Peyer's patch (tissue), 4 donors: ENCODE measurements around the gene KRT78. TPM values are rescaled to one million over a fixed set of nuclear protein-coding genes. Genes with fewer than 3 reads are reported as not detected.

Source experiments
- DNase-seq, 3 donors: peaks; one replicate each; pipeline ENCODE4 v3.0.0-alpha.2; 2017 to 2019
- H3K27ac ChIP-seq, 4 donors: fragments of 200-600 bp; sonication (generic); one replicate each; pipeline ENCODE4 v1.5.1; 2016 to 2019
- H3K27me3 ChIP-seq, 2 donors: fragments of 200-600 bp; sonication (generic); one replicate each; pipeline ENCODE4 v1.5.1; 2019
- H3K36me3 ChIP-seq, 3 donors: fragments of 200-600 bp; sonication (generic); one replicate each; pipeline ENCODE4 v1.5.1; 2016 to 2019
- H3K4me1 ChIP-seq, 4 donors: fragments of 200-600 bp; sonication (generic); one replicate each; pipeline ENCODE4 v1.5.1; 2016 to 2019
- H3K4me3 ChIP-seq, 4 donors: fragments of 200-600 bp; sonication (generic); 1 replicate in 3 of 4; 2 replicates in 1 of 4; pipeline ENCODE4 v1.5.1; 2016 to 2019; ENCODE audit warnings: mild to moderate bottlenecking in 1 of 4
- H3K9me3 ChIP-seq, 4 donors: fragments of 200-600 bp; sonication (generic); one replicate each; pipeline ENCODE4 v1.5.1; 2016 to 2019; ENCODE audit warnings: mild to moderate bottlenecking in 1 of 4
- POLR2A ChIP-seq, 2 donors: fragments of 450-650 bp; IDR thresholded peaks; one replicate each; pipeline ENCODE4 v1.5.1; 2017; ENCODE audit warnings: antibody characterized with exemption in 2 of 2, mild to moderate bottlenecking in 2 of 2, moderate library complexity in 2 of 2
- total RNA-seq, 4 donors: library from RNA; depleted of rRNA; stranded (reverse); fragments of >200 nt; gene quantifications; one replicate each; pipeline ENCODE4 v1.1.0, GENCODE V29; 2016
- TF ChIP-seq, protein P1 (sequence below), 6 experiments: fragments of 450-650 bp in 4 of 6; fragments of 200-600 bp in 2 of 6; sonication (generic) in 1 of 6; IDR thresholded peaks; one replicate each; pipeline ENCODE4 v1.5.1; 2017 to 2019; ENCODE audit warnings: antibody characterized with exemption in 6 of 6, mild to moderate bottlenecking in 3 of 6, moderate library complexity in 1 of 6

Gene KRT78
- total RNA-seq, 4 donors from 2014 or later, result not detected

DNA sequence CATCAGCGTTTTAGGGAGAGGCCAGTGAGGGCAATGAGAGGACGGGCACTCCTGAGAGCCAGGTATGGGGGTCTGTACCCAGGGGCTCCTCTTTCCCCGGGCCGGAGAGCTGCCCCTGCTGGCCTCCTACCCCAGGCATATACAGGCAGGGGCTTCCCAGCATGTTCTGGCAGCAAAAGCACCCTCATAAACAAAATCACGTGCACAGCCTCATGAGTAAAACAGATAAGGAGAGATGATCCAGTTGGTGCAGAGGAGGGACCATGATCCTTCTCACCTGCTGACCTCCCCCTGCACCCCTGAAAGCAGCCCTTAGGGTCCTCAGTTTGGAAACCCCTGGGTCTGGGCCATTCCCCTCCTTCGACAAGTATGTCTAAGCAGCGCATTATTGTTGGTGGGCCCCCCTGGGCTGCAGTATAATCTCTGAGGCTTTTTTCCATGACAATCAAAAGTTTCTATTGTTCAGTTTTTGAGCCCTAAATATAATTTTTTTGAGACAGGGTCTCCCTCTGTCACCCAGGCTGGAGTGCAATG is 29.8 kb downstream of the KRT78 start:
- Histone ChIP-seq H3K9me3 (no peaks in the 10 kb centered on the region), H3K36me3 (no peaks in the 10 kb centered on the region), H3K4me3 (no peak overlapping the region), H3K27me3 (no peaks in the 10 kb centered on the region), H3K4me1 (peaks cover 0 to 10% (median 0%) of the 10 kb centered on the region in 4 donors), H3K27ac (no peak overlapping the region)
- DNase-seq, result no peak
- TF ChIP-seq, protein P1, sequence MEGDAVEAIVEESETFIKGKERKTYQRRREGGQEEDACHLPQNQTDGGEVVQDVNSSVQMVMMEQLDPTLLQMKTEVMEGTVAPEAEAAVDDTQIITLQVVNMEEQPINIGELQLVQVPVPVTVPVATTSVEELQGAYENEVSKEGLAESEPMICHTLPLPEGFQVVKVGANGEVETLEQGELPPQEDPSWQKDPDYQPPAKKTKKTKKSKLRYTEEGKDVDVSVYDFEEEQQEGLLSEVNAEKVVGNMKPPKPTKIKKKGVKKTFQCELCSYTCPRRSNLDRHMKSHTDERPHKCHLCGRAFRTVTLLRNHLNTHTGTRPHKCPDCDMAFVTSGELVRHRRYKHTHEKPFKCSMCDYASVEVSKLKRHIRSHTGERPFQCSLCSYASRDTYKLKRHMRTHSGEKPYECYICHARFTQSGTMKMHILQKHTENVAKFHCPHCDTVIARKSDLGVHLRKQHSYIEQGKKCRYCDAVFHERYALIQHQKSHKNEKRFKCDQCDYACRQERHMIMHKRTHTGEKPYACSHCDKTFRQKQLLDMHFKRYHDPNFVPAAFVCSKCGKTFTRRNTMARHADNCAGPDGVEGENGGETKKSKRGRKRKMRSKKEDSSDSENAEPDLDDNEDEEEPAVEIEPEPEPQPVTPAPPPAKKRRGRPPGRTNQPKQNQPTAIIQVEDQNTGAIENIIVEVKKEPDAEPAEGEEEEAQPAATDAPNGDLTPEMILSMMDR (IDR thresholded peaks at IDR 0.05), result no peak
- no peak for TF ChIP-seq POLR2A (IDR thresholded peaks at IDR 0.05)

DNA sequence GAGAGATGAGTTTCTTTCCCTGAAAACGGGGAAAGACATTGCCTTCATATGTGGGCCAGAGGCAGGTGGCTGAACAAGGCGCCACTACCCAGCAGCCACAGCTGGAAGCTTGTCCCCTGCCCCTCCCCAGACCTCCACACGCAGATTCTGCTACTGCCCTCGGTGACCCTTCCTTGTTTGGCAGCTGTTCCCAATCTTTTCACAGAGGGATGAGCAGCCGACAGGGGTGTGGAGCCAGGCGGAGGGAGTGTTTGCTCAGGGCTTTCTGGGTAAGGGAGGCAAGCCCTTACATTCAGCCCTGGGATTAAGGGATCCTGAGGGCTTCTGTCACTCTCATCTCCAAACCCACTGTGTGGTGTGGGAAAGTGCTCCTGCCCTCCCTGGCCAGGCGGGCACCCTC is 30.4 kb downstream of the KRT78 start:
- DNase-seq, result no peak
- H3K36me3 ChIP-seq, result no peaks in the 10 kb centered on the region
- H3K9me3 ChIP-seq, result no peaks in the 10 kb centered on the region
- peaks cover 0 to 10% (median 0%) of the 10 kb centered on the region in 4 donors for H3K4me1 ChIP-seq
- no peaks in the 10 kb centered on the region for H3K27me3 ChIP-seq
- H3K27ac ChIP-seq, result no peak overlapping the region
- TF ChIP-seq, protein P1 (IDR thresholded peaks at IDR 0.05), result no peak
- TF ChIP-seq POLR2A (IDR thresholded peaks at IDR 0.05), result no peak
- no peak overlapping the region for H3K4me3 ChIP-seq

DNA sequence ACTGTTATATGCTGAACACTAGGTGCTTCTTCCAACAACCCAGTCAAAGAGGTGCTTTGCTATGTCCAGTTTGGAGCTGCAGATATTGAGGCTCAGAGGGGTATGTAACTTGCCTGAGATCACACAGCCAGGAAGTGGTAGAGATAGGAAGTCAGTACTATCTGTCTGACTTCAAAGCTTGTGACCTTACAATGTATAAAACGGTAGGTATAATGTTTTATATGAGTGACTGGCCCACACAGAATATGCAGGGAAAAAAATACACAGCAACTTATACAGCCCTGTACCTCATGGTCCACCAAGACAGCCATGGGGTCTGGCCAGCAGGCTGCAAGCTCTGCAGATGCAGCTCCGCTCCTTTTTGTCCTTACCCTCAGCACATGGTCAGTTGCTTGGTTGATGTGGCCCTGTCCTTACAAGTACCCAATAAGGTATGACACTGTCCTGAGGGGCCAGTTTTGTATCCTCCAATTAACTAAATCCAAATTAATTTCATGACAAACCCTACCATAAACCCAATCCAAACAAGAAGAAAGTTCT is 31.0 kb downstream of the KRT78 start:
- Histone ChIP-seq H3K4me1 (peaks cover 0 to 10% (median 0%) of the 10 kb centered on the region in 4 donors), H3K9me3 (no peaks in the 10 kb centered on the region), H3K4me3 (no peak overlapping the region), H3K36me3 (no peaks in the 10 kb centered on the region), H3K27me3 (no peaks in the 10 kb centered on the region), H3K27ac (no peak overlapping the region)
- no peak for TF ChIP-seq POLR2A (IDR thresholded peaks at IDR 0.05)
- TF ChIP-seq, protein P1 (IDR thresholded peaks at IDR 0.05), result no peak
- DNase-seq, result no peak

DNA sequence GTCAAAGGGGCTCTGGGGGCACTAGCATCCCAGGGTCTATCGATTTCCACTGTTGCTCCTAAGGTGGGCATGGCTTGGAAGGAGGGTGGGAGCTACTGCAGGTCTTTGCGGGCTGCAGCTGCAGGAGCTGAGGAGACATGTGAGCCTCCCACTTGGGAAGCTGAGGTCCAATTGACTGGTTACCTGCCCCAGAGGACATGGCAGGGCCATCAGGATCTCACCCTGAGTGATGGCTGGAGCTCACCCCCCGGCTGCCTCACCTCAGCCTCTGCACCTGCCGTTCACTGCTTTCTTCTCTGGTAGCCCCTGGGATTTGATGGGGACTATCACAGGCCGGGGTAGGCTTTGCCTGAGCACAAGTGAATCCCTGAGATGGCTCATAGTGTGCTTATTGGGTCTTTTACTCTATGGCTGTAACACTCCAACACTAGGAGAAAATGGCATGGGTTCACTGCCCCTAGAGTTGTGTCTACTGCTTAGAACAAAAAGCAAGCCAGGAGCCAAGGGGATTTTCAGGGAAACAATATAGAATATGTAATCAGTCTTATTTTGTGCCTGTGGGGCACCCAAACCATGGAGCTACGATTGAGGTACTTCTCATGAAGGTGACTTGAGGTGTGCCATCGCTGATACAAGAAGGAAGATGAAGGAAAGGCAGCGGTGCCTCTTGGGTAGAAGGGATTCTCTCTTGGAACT is 31.6 kb downstream of the KRT78 start:
- TF ChIP-seq POLR2A (IDR thresholded peaks at IDR 0.05), result no peak
- TF ChIP-seq, protein P1 (IDR thresholded peaks at IDR 0.05), result no peak
- Histone ChIP-seq H3K9me3 (no peaks in the 10 kb centered on the region), H3K4me1 (peaks cover 0 to 6% (median 0%) of the 10 kb centered on the region in 4 donors)

DNA sequence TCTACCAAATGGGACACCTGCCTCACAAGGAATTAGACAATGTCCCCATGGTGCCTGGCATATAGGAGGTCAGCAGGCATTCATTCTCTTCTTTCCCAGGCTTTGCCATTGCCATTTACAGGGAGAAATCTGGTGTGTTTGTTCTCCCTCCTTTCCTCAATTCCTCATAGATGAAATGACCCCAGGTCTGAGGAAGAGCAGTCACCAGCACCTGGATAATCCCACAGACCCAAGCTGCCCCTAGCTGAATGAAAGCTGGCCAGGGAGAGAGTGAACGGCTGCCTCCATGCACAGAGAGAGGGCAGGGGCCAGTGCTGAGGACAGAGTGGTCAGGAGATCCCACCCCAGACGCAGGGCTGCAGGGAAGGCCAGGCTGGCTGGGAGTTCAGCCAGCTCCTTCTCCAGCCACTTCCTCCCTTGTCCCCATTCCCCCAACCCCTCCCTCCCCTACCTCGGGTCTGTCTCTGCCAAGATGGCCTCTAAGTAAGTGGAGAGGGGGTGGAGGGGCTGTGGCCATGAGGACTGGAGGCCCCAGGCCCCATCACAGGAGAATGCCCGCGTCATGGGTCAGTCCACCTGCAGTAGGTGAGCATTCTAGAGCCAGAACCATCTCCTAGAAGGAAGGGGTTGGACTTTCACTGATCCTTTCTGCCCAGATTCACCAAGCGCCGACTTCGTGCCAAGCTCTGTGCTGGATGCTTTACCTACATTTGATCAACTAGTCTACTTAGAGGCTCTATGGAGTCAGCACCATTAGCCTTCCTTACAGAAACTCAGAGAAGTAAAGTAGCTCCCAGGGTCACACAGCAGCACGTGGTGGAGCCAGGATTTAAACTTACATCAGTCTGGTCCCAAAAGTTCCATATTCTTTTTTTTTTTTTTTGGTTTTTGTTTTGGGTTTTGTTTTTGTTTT is 32.9 kb downstream of the KRT78 start:
- H3K4me3 ChIP-seq, result no peak overlapping the region
- no peaks in the 10 kb centered on the region for H3K27me3 ChIP-seq
- no peaks in the 10 kb centered on the region for H3K9me3 ChIP-seq
- DNase-seq, result no peak
- no peaks in the 10 kb centered on the region for H3K4me1 ChIP-seq
- no peak overlapping the region for H3K27ac ChIP-seq
- H3K36me3 ChIP-seq, result no peaks in the 10 kb centered on the region
- TF ChIP-seq POLR2A (IDR thresholded peaks at IDR 0.05), result no peak
- TF ChIP-seq, protein P1 (IDR thresholded peaks at IDR 0.05), result no peak

More for the DNA sequence above, 31.6 kb downstream of the KRT78 start:
- Histone ChIP-seq H3K4me3 (no peak overlapping the region), H3K36me3 (no peaks in the 10 kb centered on the region), H3K27me3 (no peaks in the 10 kb centered on the region), H3K27ac (no peak overlapping the region)
- DNase-seq, result no peak
